Mesenchymal stem cell (in vitro differentiated cells and primary cell): ENCODE measurements around the gene COL4A1.

Experiments
- DNase-seq: peaks from one replicate; pipeline ENCODE4 v3.0.0-alpha.2; 2013
- H2AFZ ChIP-seq: one replicate; pipeline ENCODE4 v1.6.1; 2013; ENCODE audit warnings: low read depth, mild to moderate bottlenecking, control low read depth, inconsistent platforms, low read length, moderate library complexity
- H2AK5ac ChIP-seq: 2 replicates; pipeline ENCODE4 v1.6.1; 2013; ENCODE audit warnings: low read length, moderate library complexity, mild to moderate bottlenecking, inconsistent platforms; ENCODE audit not compliant: severe bottlenecking
- H2BK120ac ChIP-seq: one replicate; pipeline ENCODE4 v1.6.1; 2013; ENCODE audit warnings: low read depth, mild to moderate bottlenecking, inconsistent platforms, low read length, moderate library complexity
- H2BK12ac ChIP-seq, 2 experiments: one replicate each; pipeline ENCODE4 v1.6.1; 2013; ENCODE audit warnings: inconsistent platforms in 2 of 2, low read length in 2 of 2, mild to moderate bottlenecking in 2 of 2, moderate library complexity in 2 of 2, control low read depth in 1 of 2
- H2BK15ac ChIP-seq: one replicate; pipeline ENCODE4 v1.6.1; 2013; ENCODE audit warnings: mild to moderate bottlenecking, low read depth, inconsistent platforms; ENCODE audit not compliant: poor library complexity, severe bottlenecking
- H2BK5ac ChIP-seq: 2 replicates; pipeline ENCODE4 v1.6.1; 2013; ENCODE audit warnings: low read depth, mild to moderate bottlenecking, low read length, control low read depth, inconsistent platforms; ENCODE audit not compliant: poor library complexity, severe bottlenecking
- H3K14ac ChIP-seq, 2 experiments: one replicate each; pipeline ENCODE4 v1.6.1; 2013; ENCODE audit warnings: inconsistent platforms in 2 of 2, low read length in 2 of 2, control low read depth in 1 of 2, mild to moderate bottlenecking in 1 of 2, moderate library complexity in 1 of 2
- H3K18ac ChIP-seq, 2 experiments: one replicate each; pipeline ENCODE4 v1.6.1; 2013; ENCODE audit warnings: inconsistent platforms in 2 of 2, low read length in 2 of 2, control low read depth in 1 of 2, low read depth in 1 of 2, mild to moderate bottlenecking in 1 of 2
- H3K23ac ChIP-seq, 2 experiments: one replicate each; pipeline ENCODE4 v1.6.1; 2013; ENCODE audit warnings: inconsistent platforms in 2 of 2, low read length in 2 of 2, mild to moderate bottlenecking in 2 of 2, moderate library complexity in 2 of 2, control low read depth in 1 of 2
- H3K27ac ChIP-seq: 2 replicates; pipeline ENCODE4 v1.5.1; 2013; ENCODE audit warnings: mild to moderate bottlenecking, moderate library complexity, low read length, control low read depth, inconsistent platforms; ENCODE audit not compliant: poor library complexity, severe bottlenecking
- H3K27me3 ChIP-seq, 2 experiments: 2 replicates each; pipeline versions ENCODE4 v1.6.1 to v1.7.0; 2013; ENCODE audit warnings: low read length in 2 of 2, mild to moderate bottlenecking in 2 of 2, moderate library complexity in 2 of 2, control low read depth in 1 of 2, inconsistent platforms in 1 of 2; ENCODE audit not compliant: control insufficient read depth in 1 of 2, insufficient read depth in 1 of 2
- H3K36me3 ChIP-seq, 2 experiments: 2 replicates each; pipeline versions ENCODE4 v1.6.1 to v1.7.0; 2013; ENCODE audit warnings: low read length in 2 of 2, control low read depth in 1 of 2, inconsistent platforms in 1 of 2, low read depth in 1 of 2, mild to moderate bottlenecking in 1 of 2; ENCODE audit not compliant: insufficient read depth in 2 of 2, control insufficient read depth in 1 of 2
- H3K4ac ChIP-seq, 2 experiments: one replicate each; pipeline ENCODE4 v1.6.1; 2013; ENCODE audit warnings: inconsistent platforms in 2 of 2, low read length in 2 of 2, mild to moderate bottlenecking in 2 of 2, moderate library complexity in 2 of 2, control low read depth in 1 of 2, low read depth in 1 of 2
- H3K4me1 ChIP-seq: 2 replicates; pipeline ENCODE4 v1.6.1; 2013; ENCODE audit warnings: low read depth, low read length, control low read depth; ENCODE audit not compliant: control insufficient read depth, insufficient read depth
- H3K4me2 ChIP-seq: 2 replicates; pipeline ENCODE4 v1.6.1; 2013; ENCODE audit warnings: low read length, mild to moderate bottlenecking, inconsistent platforms; ENCODE audit not compliant: poor library complexity, severe bottlenecking
- H3K4me3 ChIP-seq, 2 experiments: 2 replicates each; pipeline versions ENCODE4 v1.5.1 to v1.7.0; 2013; ENCODE audit warnings: low read length in 2 of 2, mild to moderate bottlenecking in 2 of 2, control low read depth in 1 of 2, low read depth in 1 of 2; ENCODE audit not compliant: insufficient read depth in 1 of 2
- H3K79me1 ChIP-seq: replicated peaks from 2 replicates; pipeline ENCODE4 v1.6.1; 2013; ENCODE audit warnings: mild to moderate bottlenecking, control low read depth, low read length, inconsistent platforms; ENCODE audit not compliant: poor library complexity, severe bottlenecking
- H3K9ac ChIP-seq: 2 replicates; pipeline ENCODE4 v1.7.0; 2013; ENCODE audit warnings: mild to moderate bottlenecking, low read length, moderate library complexity
- H3K9me3 ChIP-seq: 2 replicates; pipeline ENCODE4 v1.7.0; 2013; ENCODE audit warnings: mild to moderate bottlenecking, low read length; ENCODE audit not compliant: control insufficient read depth
- H4K8ac ChIP-seq: one replicate; pipeline ENCODE4 v1.6.1; 2013; ENCODE audit warnings: inconsistent platforms, mild to moderate bottlenecking, low read length, moderate library complexity
- H4K91ac ChIP-seq: one replicate; pipeline ENCODE4 v1.6.1; 2013; ENCODE audit warnings: mild to moderate bottlenecking, low read length, inconsistent platforms
- WGBS: methylation state at CpG from one replicate; pipeline ENCODE4 v1.1.7; 2013; ENCODE audit warnings: mixed read lengths; 5-methylcytosine and 5-hydroxymethylcytosine counted together

Gene COL4A1

DNA sequence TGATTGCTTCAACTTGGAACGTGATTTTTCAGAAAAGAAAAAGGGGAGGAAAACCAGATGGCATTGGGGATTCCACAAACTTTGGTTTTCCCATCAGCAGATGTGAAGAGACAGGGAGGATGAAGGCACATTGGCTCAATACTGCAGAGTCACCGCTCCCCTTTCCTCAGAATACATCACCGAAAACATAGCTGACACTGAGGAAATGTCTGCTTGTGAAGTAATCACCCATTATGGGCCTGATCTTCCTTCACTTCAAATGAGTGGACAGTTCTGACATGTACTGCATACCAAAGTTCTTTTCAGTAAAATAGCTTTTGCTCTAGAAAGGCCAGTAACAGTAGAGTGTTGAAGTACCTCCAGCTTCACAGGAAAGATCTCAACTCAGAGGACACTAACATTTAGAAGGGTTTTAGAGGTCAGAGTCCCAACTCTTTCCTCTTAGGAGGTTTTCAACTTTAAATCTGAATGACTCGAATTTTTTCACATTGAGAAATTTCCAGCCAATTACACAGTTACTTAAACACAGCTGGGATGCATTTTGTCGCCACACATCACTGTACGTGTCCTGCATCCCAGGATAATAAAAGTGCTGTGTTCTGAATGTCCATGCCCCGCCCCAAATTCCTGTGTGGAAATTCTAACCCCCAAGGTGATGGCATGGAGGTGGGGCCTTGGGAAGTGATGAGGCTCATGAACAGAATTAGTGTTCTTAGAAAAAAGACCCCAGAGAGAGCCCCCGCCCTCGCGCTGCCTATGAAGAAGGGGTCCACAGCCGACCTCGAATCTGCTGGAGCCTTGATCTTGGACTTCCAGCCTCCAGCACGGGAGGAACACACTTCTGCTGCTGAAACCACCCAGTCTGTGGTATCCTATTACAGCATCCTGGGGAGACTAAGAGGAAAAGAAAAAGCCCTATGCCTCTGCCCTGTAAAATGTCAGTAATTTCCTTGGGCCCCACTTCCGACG lies 77.7 kb downstream of the COL4A1 start:
- H3K9me3 ChIP-seq: no peaks in the 10 kb centered on the region
- H3K27ac ChIP-seq: peak overlapping the region; percentile 9
- H4K91ac ChIP-seq: no peak overlapping the region
- H2BK12ac ChIP-seq: peak overlapping the region in 1 of 2 experiments; percentile 38
- 79% methylated on average over 15 of the region's 15 CpGs for WGBS
- no peak overlapping the region for H3K4ac ChIP-seq
- H2AFZ ChIP-seq: no peak overlapping the region
- no peaks in the 10 kb centered on the region for H3K27me3 ChIP-seq
- H3K4me1 ChIP-seq: peaks cover 25% of the 10 kb centered on the region
- H3K23ac ChIP-seq: no peak overlapping the region
- no peak overlapping the region for H2AK5ac ChIP-seq
- H3K79me1 ChIP-seq: peaks cover 27% of the 10 kb centered on the region
- H4K8ac ChIP-seq: no peak overlapping the region
- peak; percentile 74 for DNase-seq
- H2BK5ac ChIP-seq: no peak overlapping the region
- no peak overlapping the region for H3K9ac ChIP-seq
- H3K36me3 ChIP-seq: peaks cover 0 to 34% of the 10 kb centered on the region in 2 experiments
- H2BK120ac ChIP-seq: no peak overlapping the region
- H3K14ac ChIP-seq: no peak overlapping the region
- no peak overlapping the region for H3K4me3 ChIP-seq
- H2BK15ac ChIP-seq: no peak overlapping the region
- H3K18ac ChIP-seq: no peak overlapping the region
- no peak overlapping the region for H3K4me2 ChIP-seq

DNA sequence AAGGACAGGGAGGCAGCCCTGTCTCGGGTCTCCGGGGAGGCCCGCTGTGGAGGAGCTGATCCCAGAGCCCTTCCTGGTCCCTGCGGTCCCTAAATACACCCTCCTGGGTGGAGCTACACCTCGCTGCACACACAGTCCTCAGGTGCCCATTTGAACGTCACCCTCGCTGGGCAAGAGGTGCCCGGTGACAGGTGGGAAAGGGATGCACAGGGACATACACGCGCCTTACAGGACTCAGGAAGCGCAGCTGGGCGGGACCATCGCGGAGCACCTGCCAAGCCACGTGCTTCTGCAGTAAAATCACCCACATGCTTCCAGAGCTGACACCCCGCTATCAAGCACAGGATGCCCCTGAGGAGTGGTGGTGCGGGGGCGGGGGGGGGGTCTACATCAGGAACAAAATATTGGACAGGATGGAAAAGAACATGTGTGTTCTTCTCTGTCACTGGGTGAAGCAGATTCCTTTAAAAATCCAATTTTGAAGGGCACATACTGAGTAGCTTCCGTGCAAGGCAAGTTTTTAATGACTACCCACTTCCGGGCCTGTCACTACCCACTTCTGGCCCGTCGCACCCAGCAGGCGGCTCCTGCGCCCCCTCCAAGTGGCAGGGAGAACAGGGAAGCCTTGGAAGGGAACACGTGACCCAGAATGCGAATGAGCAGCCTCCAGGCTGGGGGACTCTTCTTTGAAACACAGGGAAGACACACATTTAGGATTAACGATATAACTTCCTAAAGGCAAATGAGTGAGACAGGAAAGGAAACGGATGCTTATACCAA lies 78.9 kb downstream of the COL4A1 start:
- Histone ChIP-seq H3K4me3 (no peak overlapping the region), H3K79me1 (peaks cover 29% of the 10 kb centered on the region), H3K9ac (no peak overlapping the region), H2BK120ac (peak overlapping the region; percentile 81), H4K91ac (peak overlapping the region; percentile 73), H3K18ac (peak overlapping the region in 1 of 2 experiments; percentile 15), H2BK5ac (no peak overlapping the region), H2AK5ac (no peak overlapping the region), H3K23ac (no peak overlapping the region), H3K4me1 (peaks cover 29% of the 10 kb centered on the region), H2BK12ac (peak overlapping the region in 1 of 2 experiments; percentile 89), H3K4ac (peak overlapping the region in 1 of 2 experiments; percentile 13), H3K27me3 (no peaks in the 10 kb centered on the region), H4K8ac (peak overlapping the region; percentile 86), H2AFZ (no peak overlapping the region), H3K9me3 (no peaks in the 10 kb centered on the region), H3K14ac (no peak overlapping the region), H3K36me3 (peaks cover 0 to 34% of the 10 kb centered on the region in 2 experiments), H3K4me2 (no peak overlapping the region), H3K27ac (no peak overlapping the region), H2BK15ac (no peak overlapping the region)
- WGBS: 92% methylated on average over 28 of the region's 28 CpGs
- DNase-seq: no peak

GRCh38 chr13:110227416-110227815 lies 79.5 kb downstream of the COL4A1 start:
- no peak overlapping the region for H3K4me3 ChIP-seq
- no peak overlapping the region for H2BK120ac ChIP-seq
- H4K91ac ChIP-seq: no peak overlapping the region
- H2BK12ac ChIP-seq: peak overlapping the region; percentile 51 to 72
- no peak overlapping the region for H3K9ac ChIP-seq
- no peak for DNase-seq
- H3K4me2 ChIP-seq: no peak overlapping the region
- H3K27ac ChIP-seq: no peak overlapping the region
- no peaks in the 10 kb centered on the region for H3K9me3 ChIP-seq
- peak overlapping the region in 1 of 2 experiments; percentile 27 for H3K18ac ChIP-seq
- H2BK5ac ChIP-seq: no peak overlapping the region
- no peak overlapping the region for H3K14ac ChIP-seq
- H2BK15ac ChIP-seq: peak overlapping the region; percentile 80
- H4K8ac ChIP-seq: peak overlapping the region; percentile 12
- no peaks in the 10 kb centered on the region for H3K27me3 ChIP-seq
- H3K4ac ChIP-seq: no peak overlapping the region
- 83% methylated on average over 2 of the region's 3 CpGs for WGBS
- H3K79me1 ChIP-seq: peaks cover 29% of the 10 kb centered on the region
- no peak overlapping the region for H3K23ac ChIP-seq
- H2AK5ac ChIP-seq: no peak overlapping the region
- H2AFZ ChIP-seq: no peak overlapping the region
- H3K4me1 ChIP-seq: peaks cover 29% of the 10 kb centered on the region
- peaks cover 0 to 30% of the 10 kb centered on the region in 2 experiments for H3K36me3 ChIP-seq
